ENCODE measurements around the gene ST6GALNAC1. TPM values are rescaled to one million over a fixed set of nuclear protein-coding genes. Genes with fewer than 3 reads are reported as not detected.
A peak's percentile ranks its signal among the peaks of the same experiment; 100 is the strongest.

ST6GALNAC1 gene
- total RNA-seq, 2 experiments from 2014 or later: 1.4 to 2.1 TPM

DNA sequence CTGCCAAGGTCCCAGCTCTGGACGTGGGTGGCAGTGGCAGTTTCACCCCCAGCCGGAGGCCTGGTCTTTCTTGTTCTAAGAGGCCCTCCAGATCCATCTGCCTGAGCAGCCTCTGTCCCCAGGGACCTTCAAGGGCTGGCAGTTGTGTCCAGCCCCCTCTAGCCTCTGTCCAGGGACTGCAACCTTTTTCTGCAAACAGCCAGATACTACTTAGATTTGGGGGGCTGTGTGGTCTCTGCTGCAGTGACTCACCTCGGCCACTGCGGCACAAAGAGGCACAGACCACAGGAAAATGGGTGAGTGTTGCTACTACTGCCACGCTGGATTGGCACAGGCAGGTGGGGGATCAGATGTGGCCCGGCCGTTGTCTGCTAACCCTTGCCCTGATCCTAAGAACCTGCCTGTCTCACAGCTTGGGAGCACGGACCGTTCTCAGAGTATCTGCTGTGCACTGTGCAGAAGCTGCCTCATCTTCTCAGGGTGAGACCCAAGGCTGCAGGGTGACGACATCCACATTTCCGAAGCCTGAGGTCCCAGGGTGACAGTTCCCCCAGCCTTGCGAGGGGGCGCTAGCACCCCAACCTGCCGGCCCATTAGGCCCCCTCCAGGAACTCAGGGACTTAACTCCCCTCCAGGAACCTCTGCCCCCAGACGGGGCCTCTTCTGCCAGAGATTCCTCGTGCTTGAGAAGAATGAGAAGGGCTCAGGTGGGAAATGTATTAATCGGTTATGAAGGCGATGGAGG is 39.6 kb upstream of the ST6GALNAC1 start:
- Mint-ChIP-seq H3K27ac (no peak overlapping the region), H3K4me3 (no peak overlapping the region), H3K27me3 (no peaks in the 10 kb centered on the region), H3K9me3 (no peaks in the 10 kb centered on the region), H3K4me1 (peaks cover 6% of the 10 kb centered on the region), H3K36me3 (ENCODE audit: low read depth) (no peaks in the 10 kb centered on the region)
- POLR2A ChIA-PET: no interaction called here
- CTCF ChIA-PET: interaction anchor here (1.3 kb wide), 1 partner anchor 160 kb away, joined by 4 read pairs; no protein-coding TSS in a partner anchor
- DNase-seq: no peak

DNA sequence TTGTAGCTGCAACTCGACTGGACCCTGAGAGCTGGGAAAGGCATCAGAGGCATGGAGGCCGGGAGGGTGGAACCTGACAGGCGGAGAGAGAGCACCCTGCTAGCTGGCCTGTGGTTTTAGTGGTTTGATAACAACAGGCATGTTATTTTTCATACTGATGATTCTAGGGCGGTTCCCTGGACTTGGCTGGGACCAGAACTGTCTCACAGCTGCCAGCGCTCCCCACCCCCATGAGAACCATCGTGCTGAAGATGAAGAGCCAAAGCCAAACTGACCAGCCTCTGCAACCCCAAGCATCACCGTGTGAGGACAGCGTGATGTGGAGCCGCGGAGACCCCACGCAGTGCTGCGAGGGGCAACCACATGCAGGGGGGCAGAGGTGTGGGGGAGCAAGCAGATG is 38.7 kb upstream of the ST6GALNAC1 start:
- Mint-ChIP-seq H3K27me3 (no peaks in the 10 kb centered on the region), H3K27ac (no peak overlapping the region)
- POLR2A ChIA-PET: no interaction called here

DNA sequence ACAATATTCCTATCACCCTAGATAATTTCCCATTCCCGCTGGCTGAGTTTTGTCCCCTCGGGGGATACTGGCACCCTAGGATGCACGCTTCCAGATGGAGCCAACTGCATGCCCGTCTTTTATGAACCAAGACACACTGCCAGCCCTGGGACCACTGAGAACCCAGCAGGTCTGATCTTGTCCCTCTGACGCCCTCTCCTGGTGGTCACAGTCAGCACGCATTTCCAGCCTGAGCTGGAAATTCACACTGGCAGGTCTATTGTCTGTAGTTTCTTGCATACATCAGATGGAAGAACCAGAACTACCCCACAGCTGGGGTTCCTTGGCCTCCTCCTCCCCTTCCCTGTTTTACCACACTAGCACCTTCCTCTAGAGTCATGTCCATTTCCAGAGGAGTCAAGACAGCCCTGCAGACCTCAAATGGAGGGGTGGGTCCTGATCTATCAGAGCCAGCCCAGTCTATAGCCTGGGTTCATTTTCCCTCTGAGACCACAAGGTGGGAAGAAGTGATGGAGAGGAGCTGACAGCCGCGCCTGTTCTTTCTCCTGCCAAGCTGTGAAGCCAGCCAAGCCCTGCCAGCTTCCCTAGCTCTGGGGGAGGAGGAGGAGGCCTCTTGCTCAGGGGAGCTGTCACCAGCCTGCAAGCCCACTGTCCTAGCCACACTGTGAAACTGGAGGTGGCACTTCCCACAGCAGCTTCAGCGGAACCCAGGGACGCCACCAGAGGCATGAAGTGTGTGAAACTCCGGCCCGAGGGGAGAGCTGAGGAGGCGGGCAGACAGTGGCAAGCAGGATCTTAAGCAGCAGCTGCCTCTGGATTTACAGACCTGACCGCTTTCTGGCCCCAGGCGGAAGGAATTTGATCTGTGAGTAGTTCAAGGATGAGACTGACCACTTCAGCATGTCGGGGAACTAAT is 37.9 kb upstream of the ST6GALNAC1 start:
- Mint-ChIP-seq H3K4me3 (no peak overlapping the region), H3K36me3 (ENCODE audit: low read depth) (no peaks in the 10 kb centered on the region), H3K9me3 (no peaks in the 10 kb centered on the region), H3K27me3 (no peaks in the 10 kb centered on the region), H3K27ac (peak overlapping the region; percentile 62), H3K4me1 (peaks cover 6% of the 10 kb centered on the region)
- CTCF ChIA-PET: interaction anchor here (0.6 to 2.5 kb wide), 22 partner anchors 9 to 175 kb away, joined by 3 to 12 read pairs (median 4); no protein-coding TSS in a partner anchor
- peak; percentile 83 for DNase-seq
- POLR2A ChIA-PET: no interaction called here

More for the DNA sequence above, 38.7 kb upstream of the ST6GALNAC1 start:
- Mint-ChIP-seq H3K4me1 (peaks cover 6% of the 10 kb centered on the region), H3K36me3 (ENCODE audit: low read depth) (no peaks in the 10 kb centered on the region), H3K4me3 (no peak overlapping the region), H3K9me3 (no peaks in the 10 kb centered on the region)
- CTCF ChIA-PET: interaction anchor here (1.0 to 2.5 kb wide), 11 partner anchors 8 to 163 kb away, joined by 3 to 12 read pairs (median 7); no protein-coding TSS in a partner anchor
- no peak for DNase-seq

DNA sequence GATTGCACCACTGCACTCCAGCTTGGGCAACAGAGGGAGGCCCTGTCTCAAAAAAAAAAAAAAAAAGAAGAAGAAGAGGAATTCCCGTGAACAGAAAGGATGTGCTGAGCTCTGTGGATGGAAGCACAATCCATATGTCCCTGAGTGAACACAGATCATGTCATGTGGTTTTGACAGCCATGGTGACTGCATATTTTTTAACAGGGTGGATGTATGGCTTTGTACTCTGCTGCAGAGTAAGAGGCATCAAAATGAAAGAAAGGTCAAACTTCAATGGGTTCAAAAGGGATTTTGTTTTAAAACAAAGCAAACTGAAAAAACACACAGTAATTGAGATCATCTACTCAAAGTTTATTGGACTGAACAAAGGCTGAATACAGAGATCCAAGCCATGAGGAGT is 35.7 kb upstream of the ST6GALNAC1 start:
- Mint-ChIP-seq H3K27me3 (no peaks in the 10 kb centered on the region), H3K9me3 (no peaks in the 10 kb centered on the region), H3K27ac (no peak overlapping the region), H3K36me3 (ENCODE audit: low read depth) (no peaks in the 10 kb centered on the region), H3K4me1 (peaks cover 6% of the 10 kb centered on the region), H3K4me3 (no peak overlapping the region)
- ChIA-PET POLR2A (no interaction called here), CTCF (interaction anchor here (0.6 to 1.2 kb wide), 2 partner anchors 11 to 122 kb away, joined by 3 read pairs; no protein-coding TSS in a partner anchor)
- no peak for DNase-seq

DNA sequence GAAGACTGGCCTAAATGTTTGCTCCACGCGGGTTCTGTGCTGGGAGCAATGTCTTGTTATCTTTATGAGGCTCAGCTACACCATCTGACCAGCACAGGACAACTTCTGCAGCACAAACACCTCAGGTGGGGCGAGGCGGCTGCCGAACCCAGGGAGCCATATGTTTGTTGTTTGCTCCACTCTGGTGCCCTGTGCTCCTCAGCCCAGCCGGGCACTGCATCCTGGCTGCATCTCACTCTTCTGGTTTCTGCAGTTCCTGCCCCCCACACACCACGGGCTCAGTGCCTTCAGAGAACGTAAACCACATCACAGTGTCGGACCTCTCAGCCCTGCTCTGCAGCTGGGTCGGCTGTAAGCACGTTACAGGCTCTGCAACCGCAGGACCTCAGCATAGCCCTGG is 34.8 kb upstream of the ST6GALNAC1 start:
- Mint-ChIP-seq H3K4me3 (no peak overlapping the region), H3K36me3 (ENCODE audit: low read depth) (no peaks in the 10 kb centered on the region), H3K9me3 (no peaks in the 10 kb centered on the region), H3K27me3 (no peaks in the 10 kb centered on the region), H3K27ac (no peak overlapping the region), H3K4me1 (peaks cover 10% of the 10 kb centered on the region)
- ChIA-PET CTCF (no interaction called here), POLR2A (no interaction called here)
- peak; percentile 57 for DNase-seq

DNA sequence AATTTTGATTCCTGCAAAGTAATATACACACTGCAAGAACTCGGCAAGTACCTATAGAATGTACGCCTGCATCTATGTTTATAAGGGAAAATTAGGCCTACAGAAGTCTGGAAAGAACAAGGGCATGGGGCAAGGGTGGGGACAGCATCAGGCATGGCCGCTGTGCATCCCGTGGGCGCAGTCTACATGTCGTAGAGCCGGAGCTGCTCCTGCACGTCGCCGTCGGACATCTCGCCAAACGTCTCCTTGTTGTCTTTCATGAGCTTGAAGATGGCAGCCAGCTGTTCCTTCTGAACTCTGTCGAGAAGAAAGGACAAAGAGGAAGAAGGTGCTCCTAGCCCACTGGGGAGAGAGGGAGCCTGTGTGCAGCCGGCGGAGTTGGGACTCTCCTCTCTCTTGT is 33.8 kb upstream of the ST6GALNAC1 start:
- Mint-ChIP-seq H3K9me3 (no peaks in the 10 kb centered on the region), H3K27me3 (no peaks in the 10 kb centered on the region), H3K27ac (no peak overlapping the region), H3K4me1 (peaks cover 19% of the 10 kb centered on the region), H3K4me3 (no peak overlapping the region), H3K36me3 (ENCODE audit: low read depth) (peaks cover 3% of the 10 kb centered on the region)
- ChIA-PET POLR2A (no interaction called here), CTCF (no interaction called here)
- DNase-seq: no peak

DNA sequence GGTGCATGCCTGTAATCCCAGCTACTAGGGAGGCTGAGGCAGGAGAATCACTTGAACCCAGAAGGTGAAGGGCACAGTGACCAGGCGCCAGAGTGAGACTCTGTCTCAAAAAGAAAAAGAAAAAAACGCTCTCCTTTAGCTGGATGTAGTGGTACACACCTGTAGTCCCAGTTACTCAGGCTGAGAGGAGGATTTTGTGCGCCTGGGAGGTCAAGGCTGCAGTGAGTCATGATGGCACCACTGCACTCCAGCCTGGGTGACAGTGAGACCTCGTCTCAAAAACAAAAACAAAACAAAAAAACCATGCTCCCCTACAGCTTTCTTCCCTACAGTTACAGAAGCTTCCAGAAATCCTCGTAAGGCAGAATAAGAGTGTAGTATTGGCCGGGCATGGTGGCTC is 33.1 kb upstream of the ST6GALNAC1 start:
- DNase-seq: no peak
- Mint-ChIP-seq H3K27ac (no peak overlapping the region), H3K36me3 (ENCODE audit: low read depth) (peaks cover 3% of the 10 kb centered on the region), H3K27me3 (no peaks in the 10 kb centered on the region), H3K4me3 (no peak overlapping the region), H3K9me3 (no peaks in the 10 kb centered on the region), H3K4me1 (peaks cover 22% of the 10 kb centered on the region)
- POLR2A ChIA-PET: no interaction called here
- CTCF ChIA-PET: interaction anchor here (0.6 kb wide), 1 partner anchor 336 kb away, joined by 5 read pairs; no protein-coding TSS in a partner anchor

DNA sequence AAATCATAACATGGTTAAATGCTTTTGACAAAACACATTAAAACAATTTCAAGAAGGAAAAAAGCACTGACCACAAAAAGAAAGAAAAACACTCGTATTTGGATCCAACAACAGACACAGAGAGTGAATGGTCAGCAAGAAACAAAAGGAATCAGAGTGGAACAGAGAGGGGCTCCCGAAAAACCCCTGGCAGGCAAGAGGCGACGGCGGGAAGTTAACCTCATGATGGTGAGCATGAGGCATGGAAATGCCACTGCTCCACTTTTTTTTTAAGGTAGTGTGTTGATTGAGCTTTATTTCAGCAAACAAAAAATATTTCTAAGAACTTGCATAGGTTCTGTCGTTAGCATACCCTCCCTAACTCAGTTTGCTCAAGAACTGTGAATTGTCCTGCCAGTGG is 32.1 kb upstream of the ST6GALNAC1 start:
- Mint-ChIP-seq H3K4me3 (no peak overlapping the region), H3K9me3 (no peaks in the 10 kb centered on the region), H3K27me3 (no peaks in the 10 kb centered on the region), H3K4me1 (peaks cover 29% of the 10 kb centered on the region), H3K36me3 (ENCODE audit: low read depth) (peaks cover 3% of the 10 kb centered on the region), H3K27ac (no peak overlapping the region)
- POLR2A ChIA-PET: no interaction called here
- DNase-seq: no peak
- CTCF ChIA-PET: interaction anchor here (0.7 to 1.5 kb wide), 3 partner anchors 118 to 192 kb away, joined by 3 to 5 read pairs (median 3); no protein-coding TSS in a partner anchor

DNA sequence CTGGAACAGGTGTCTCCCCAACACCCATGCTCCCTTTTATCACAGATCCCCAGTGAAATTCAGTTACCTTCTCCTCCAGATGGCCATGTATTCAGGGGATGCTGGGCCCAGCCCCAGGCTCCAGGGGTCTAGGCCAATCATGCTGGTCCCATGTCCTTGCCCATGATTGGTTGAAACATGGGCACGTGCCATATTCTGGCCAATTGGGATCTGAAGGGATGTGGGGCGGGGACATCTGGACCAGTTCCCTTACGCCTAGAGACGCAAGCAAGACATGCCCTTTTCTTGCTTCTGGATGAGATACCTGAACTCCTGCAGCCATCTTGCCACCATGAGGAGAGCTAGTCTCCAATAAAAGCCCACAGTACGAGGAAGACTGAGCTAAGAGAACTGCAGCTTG is 31.0 kb upstream of the ST6GALNAC1 start:
- no peak overlapping the region for H3K4me3 Mint-ChIP-seq
- ChIA-PET CTCF (interaction anchor here (1.2 to 1.5 kb wide), 2 partner anchors 117 to 152 kb away, joined by 3 to 5 read pairs; no protein-coding TSS in a partner anchor), POLR2A (no interaction called here)
- H3K36me3 Mint-ChIP-seq (ENCODE audit: low read depth): peaks cover 3% of the 10 kb centered on the region
- peaks cover 39% of the 10 kb centered on the region for H3K4me1 Mint-ChIP-seq
- peaks cover 5% of the 10 kb centered on the region for H3K9me3 Mint-ChIP-seq
- no peaks in the 10 kb centered on the region for H3K27me3 Mint-ChIP-seq
- DNase-seq: no peak
- H3K27ac Mint-ChIP-seq: no peak overlapping the region

DNA sequence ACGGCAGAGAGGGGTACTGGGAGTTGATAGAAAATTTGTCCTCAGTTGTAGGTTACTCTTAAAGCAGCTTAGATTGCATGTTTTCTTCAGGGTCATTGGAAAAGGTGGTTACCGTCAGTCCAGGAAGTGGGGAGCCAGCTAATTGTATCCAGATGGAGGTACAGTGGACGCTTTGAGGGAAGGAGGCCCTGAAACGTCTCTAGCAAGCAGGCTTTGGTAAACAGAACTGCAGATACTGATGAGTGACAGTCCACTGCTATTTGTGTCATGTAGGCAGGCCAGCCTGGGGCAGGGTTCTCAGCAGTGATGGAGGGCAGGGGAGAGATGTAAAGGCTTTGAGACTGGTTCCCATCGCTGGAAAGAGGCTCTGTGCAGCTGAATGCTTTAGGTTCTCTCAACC is 30.2 kb upstream of the ST6GALNAC1 start:
- Mint-ChIP-seq H3K4me1 (peaks cover 39% of the 10 kb centered on the region), H3K27ac (no peak overlapping the region), H3K27me3 (no peaks in the 10 kb centered on the region), H3K36me3 (ENCODE audit: low read depth) (peaks cover 3% of the 10 kb centered on the region), H3K9me3 (peaks cover 5% of the 10 kb centered on the region), H3K4me3 (no peak overlapping the region)
- DNase-seq: no peak
- POLR2A ChIA-PET: no interaction called here
- CTCF ChIA-PET: interaction anchor here (0.6 to 0.7 kb wide), 2 partner anchors 38 to 112 kb away, joined by 3 to 5 read pairs; no protein-coding TSS in a partner anchor

DNA sequence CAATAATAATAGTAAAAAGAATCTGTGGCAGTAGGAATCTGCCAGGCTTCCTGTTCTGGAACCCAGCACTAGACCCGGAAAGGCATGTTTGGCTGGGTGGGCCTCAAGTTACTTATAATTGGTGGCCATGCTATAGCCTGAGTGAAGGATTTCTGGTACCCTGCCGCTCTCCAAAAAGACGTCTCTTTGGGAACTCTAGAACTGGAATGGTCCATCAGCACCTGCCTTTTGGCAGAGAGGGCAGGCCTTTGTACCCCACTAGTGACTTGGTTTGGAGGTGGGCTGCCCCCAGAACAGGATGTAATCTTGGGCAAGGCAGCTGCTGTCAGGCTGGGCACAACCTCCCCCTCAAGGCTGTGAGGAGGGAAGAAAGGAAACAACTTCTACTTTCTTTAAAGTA is 29.3 kb upstream of the ST6GALNAC1 start:
- Mint-ChIP-seq H3K27me3 (no peaks in the 10 kb centered on the region), H3K9me3 (peaks cover 5% of the 10 kb centered on the region), H3K4me1 (peaks cover 39% of the 10 kb centered on the region), H3K4me3 (peak overlapping the region; percentile 92), H3K27ac (peak overlapping the region; percentile 97), H3K36me3 (ENCODE audit: low read depth) (peaks cover 3% of the 10 kb centered on the region)
- DNase-seq: no peak
- CTCF ChIA-PET: interaction anchor here (1.0 kb wide), 1 partner anchor 150 kb away, joined by 3 read pairs; no protein-coding TSS in a partner anchor
- POLR2A ChIA-PET: no interaction called here

DNA sequence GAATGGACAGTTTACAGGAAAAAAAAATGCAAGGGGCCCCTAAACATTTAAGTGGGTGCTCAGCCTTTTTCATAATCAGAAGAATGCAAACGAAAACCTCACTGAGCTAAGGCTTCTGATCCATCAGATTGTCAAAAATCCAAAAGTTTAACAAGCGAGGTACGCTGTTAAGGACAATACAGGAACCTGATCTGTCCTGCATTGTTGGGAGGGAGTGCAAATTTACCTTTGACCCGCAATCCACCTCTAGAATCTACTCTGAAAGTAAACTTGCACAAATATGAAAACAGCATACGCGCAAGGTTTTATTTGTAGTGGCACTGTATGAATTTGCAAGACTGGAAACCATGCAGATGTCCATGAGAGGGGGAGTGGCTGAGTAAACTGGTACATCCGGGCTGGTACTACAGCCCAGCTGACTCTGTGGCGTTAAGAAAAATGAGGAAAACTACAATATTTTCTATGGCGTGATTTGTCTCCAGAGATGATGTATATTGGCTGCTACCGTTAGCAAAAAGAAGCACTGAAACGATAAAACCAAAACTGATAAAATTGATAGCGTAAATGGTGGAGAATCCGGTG is 28.8 kb upstream of the ST6GALNAC1 start:
- Mint-ChIP-seq H3K4me1 (peaks cover 39% of the 10 kb centered on the region), H3K9me3 (peaks cover 5% of the 10 kb centered on the region), H3K27me3 (no peaks in the 10 kb centered on the region), H3K27ac (peak overlapping the region; percentile 97), H3K36me3 (ENCODE audit: low read depth) (peaks cover 3% of the 10 kb centered on the region), H3K4me3 (peak overlapping the region; percentile 92)
- POLR2A ChIA-PET: interaction anchor here (0.6 kb wide), 1 partner anchor 319 kb away, joined by 3 read pairs; no protein-coding TSS in a partner anchor
- DNase-seq: no peak
- CTCF ChIA-PET: interaction anchor here (0.6 to 2.0 kb wide), 6 partner anchors 9 to 149 kb away, joined by 3 to 8 read pairs (median 3); no protein-coding TSS in a partner anchor

All from activated CD4-positive, alpha-beta T cell treated with anti-CD3 and anti-CD28 coated beads, Interleukin-2, amount 10 ng/mL, durations not matched to agents 7 days and 5 days (primary cell).